ENCODE measurements around the gene DST.

The DST gene

GRCh38 chr6:56624046-56624727 is 18.5 kb downstream of the DST start:
- DNase-seq (ENCODE audit: low read depth, low spot score) = no peak

GRCh38 chr6:56620229-56620868 is 22.3 kb downstream of the DST start:
- DNase-seq (ENCODE audit: low read depth, low spot score) = no peak

- no peak for DNase-seq (ENCODE audit: low read depth, low spot score)
Observed at GRCh38 chr6:56618050-56618449, 24.6 kb downstream of the DST start.

- no peak for DNase-seq (ENCODE audit: low read depth, low spot score)
Observed at GRCh38 chr6:56616967-56617366, 25.7 kb downstream of the DST start.

- DNase-seq (ENCODE audit: low read depth, low spot score) = no peak
Observed at GRCh38 chr6:56613247-56613851, 29.3 kb downstream of the DST start.

- DNase-seq (ENCODE audit: low read depth, low spot score) = no peak
Observed at GRCh38 chr6:56608332-56608731, 34.4 kb downstream of the DST start.

- no peak for DNase-seq (ENCODE audit: low read depth, low spot score)
Observed at GRCh38 chr6:56607111-56607752, 35.5 kb downstream of the DST start.

GRCh38 chr6:56605435-56605834 is 37.3 kb downstream of the DST start:
- no peak for DNase-seq (ENCODE audit: low read depth, low spot score)

- DNase-seq (ENCODE audit: low read depth, low spot score) = no peak
Observed at GRCh38 chr6:56604186-56604585, 38.5 kb downstream of the DST start.

GRCh38 chr6:56601390-56601789 is 41.3 kb downstream of the DST start:
- DNase-seq (ENCODE audit: low read depth, low spot score) = no peak

GRCh38 chr6:56595490-56596122 is 47.1 kb downstream of the DST start:
- DNase-seq (ENCODE audit: low read depth, low spot score) = no peak

GRCh38 chr6:56594699-56595098 is 48.0 kb downstream of the DST start:
- no peak for DNase-seq (ENCODE audit: low read depth, low spot score)

GRCh38 chr6:56593801-56594318 is 48.8 kb downstream of the DST start:
- DNase-seq (ENCODE audit: low read depth, low spot score) = no peak

- no peak for DNase-seq (ENCODE audit: low read depth, low spot score)
Observed at GRCh38 chr6:56582236-56582635, 60.5 kb downstream of the DST start.

- DNase-seq (ENCODE audit: low read depth, low spot score) = no peak
Observed at GRCh38 chr6:56581296-56581925, 61.3 kb downstream of the DST start.

- no peak for DNase-seq (ENCODE audit: low read depth, low spot score)
Observed at GRCh38 chr6:56580271-56580670, 62.4 kb downstream of the DST start.

- DNase-seq (ENCODE audit: low read depth, low spot score) = no peak
Observed at GRCh38 chr6:56579155-56579851, 63.4 kb downstream of the DST start.

GRCh38 chr6:56575736-56576135 is 67.0 kb downstream of the DST start:
- no peak for DNase-seq (ENCODE audit: low read depth, low spot score)

- no peak for DNase-seq (ENCODE audit: low read depth, low spot score)
Observed at GRCh38 chr6:56574292-56574691, 68.4 kb downstream of the DST start.

GRCh38 chr6:56573624-56574023 is 69.1 kb downstream of the DST start:
- DNase-seq (ENCODE audit: low read depth, low spot score) = no peak
